GM12892 (cell line): Measurements from ENCODE around the gene KCNAB1.

Experiments
- POLR2A ChIP-seq: IDR thresholded peaks from 2 replicates; pipeline ENCODE4 v1.6.1; 2011; ENCODE audit warnings: low read depth, low read length, control low read depth
- POLR2AphosphoS5 ChIP-seq: IDR thresholded peaks from 2 replicates; pipeline ENCODE4 v1.6.1; 2011; ENCODE audit warnings: low read depth, low read length, control low read depth

- TF ChIP-seq POLR2AphosphoS5, result no peak
- no peak for TF ChIP-seq POLR2A
Measured at GRCh38 chr3:156455839-156456238, 335.5 kb downstream of the KCNAB1 start.
